ENCODE results near the gene TEX261. TPM values are rescaled to one million over a fixed set of nuclear protein-coding genes. Genes with fewer than 3 reads are reported as not detected.

Gene TEX261
- polyA plus RNA-seq, 1 of the 3 experiments (the other 2 are of a cell fraction): 44.3 TPM

DNA sequence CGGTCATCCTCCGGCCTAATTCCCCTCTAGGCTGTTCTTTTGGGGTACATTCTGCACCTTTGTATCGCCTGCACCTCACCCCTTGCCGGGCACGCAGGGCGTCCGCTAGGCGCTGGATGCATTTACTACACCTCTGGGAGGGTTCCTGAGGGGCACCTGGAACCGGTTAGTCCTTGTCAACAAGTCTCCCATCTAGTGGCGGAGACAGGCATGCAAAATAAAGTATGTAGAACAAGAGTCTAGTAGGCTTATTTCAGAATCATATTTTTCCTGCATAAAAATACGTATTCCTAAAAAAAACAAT lies 705 bp upstream of the TEX261 start:
- Histone ChIP-seq H3K36me3 (replicated peaks in 1 of 2; ENCODE audit: control insufficient read depth in 1 of 2, insufficient read depth in 2 of 2, low read length in 1 of 2) (peaks cover 0 to 14% of the 10 kb centered on the region in 2 experiments), H3K9ac (peak overlapping the region; percentile 38), H3F3A (replicated peaks; ENCODE audit: insufficient read depth) (no peaks in the 10 kb centered on the region), H3K9me2 (no peaks in the 10 kb centered on the region), H3K27ac (ENCODE audit: low read depth in 2 of 2, low read length in 1 of 2) (peak overlapping the region in 1 of 2 experiments; percentile 66; a peak in 1 of 4 replicates), H3K79me2 (ENCODE audit: insufficient read depth) (peaks cover 31% of the 10 kb centered on the region), H4K20me1 (ENCODE audit: insufficient read depth) (peaks cover 8% of the 10 kb centered on the region; the same call in 1 of the 2 replicates), H3K27me3 (ENCODE audit: insufficient read depth) (no peaks in the 10 kb centered on the region), H3K4me2 (peak overlapping the region; percentile 97), H3K4me3 (ENCODE audit: low read depth in 2 of 2, low read length in 1 of 2) (peak overlapping the region; percentile 75 to 91), H3K4me1 (ENCODE audit: control insufficient read depth in 1 of 2, insufficient read depth in 2 of 2, low read depth in 1 of 2, low read length in 1 of 2) (peaks cover 9 to 14% of the 10 kb centered on the region in 2 experiments; a peak in 1 of 4 replicates), H3K9me3 (no peaks in the 10 kb centered on the region), H2AFZ (ENCODE audit: low read depth) (peak overlapping the region; percentile 97)
- DNase-seq: peak; percentile 72
- 4% methylated on average over 7 of the region's 11 CpGs for WGBS (ENCODE audit: low lambda C conversion rate)
- ChIA-PET POLR2A (no interaction called here), CTCF (interaction anchor here (1.3 kb wide), 1 partner anchor 10 kb away, joined by 3 read pairs; no protein-coding TSS in a partner anchor)
- TF ChIP-seq EP300 (IDR thresholded peaks at IDR 0.05; ENCODE audit: borderline replicate concordance in 1 of 2, low read depth in 1 of 2, low read length in 1 of 2) (no peak), TCF12 (IDR thresholded peaks at IDR 0.05) (peak; percentile 62), SMC3 (IDR thresholded peaks at IDR 0.05; ENCODE audit: low read depth, low read length) (no peak)
- TF ChIP-seq, protein P1, sequence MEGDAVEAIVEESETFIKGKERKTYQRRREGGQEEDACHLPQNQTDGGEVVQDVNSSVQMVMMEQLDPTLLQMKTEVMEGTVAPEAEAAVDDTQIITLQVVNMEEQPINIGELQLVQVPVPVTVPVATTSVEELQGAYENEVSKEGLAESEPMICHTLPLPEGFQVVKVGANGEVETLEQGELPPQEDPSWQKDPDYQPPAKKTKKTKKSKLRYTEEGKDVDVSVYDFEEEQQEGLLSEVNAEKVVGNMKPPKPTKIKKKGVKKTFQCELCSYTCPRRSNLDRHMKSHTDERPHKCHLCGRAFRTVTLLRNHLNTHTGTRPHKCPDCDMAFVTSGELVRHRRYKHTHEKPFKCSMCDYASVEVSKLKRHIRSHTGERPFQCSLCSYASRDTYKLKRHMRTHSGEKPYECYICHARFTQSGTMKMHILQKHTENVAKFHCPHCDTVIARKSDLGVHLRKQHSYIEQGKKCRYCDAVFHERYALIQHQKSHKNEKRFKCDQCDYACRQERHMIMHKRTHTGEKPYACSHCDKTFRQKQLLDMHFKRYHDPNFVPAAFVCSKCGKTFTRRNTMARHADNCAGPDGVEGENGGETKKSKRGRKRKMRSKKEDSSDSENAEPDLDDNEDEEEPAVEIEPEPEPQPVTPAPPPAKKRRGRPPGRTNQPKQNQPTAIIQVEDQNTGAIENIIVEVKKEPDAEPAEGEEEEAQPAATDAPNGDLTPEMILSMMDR (IDR thresholded peaks at IDR 0.05): peak; percentile 52
- TF ChIP-seq, protein P2, sequence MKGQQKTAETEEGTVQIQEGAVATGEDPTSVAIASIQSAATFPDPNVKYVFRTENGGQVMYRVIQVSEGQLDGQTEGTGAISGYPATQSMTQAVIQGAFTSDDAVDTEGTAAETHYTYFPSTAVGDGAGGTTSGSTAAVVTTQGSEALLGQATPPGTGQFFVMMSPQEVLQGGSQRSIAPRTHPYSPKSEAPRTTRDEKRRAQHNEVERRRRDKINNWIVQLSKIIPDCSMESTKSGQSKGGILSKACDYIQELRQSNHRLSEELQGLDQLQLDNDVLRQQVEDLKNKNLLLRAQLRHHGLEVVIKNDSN (IDR thresholded peaks at IDR 0.05; ENCODE audit: borderline replicate concordance, low read depth): no peak

DNA sequence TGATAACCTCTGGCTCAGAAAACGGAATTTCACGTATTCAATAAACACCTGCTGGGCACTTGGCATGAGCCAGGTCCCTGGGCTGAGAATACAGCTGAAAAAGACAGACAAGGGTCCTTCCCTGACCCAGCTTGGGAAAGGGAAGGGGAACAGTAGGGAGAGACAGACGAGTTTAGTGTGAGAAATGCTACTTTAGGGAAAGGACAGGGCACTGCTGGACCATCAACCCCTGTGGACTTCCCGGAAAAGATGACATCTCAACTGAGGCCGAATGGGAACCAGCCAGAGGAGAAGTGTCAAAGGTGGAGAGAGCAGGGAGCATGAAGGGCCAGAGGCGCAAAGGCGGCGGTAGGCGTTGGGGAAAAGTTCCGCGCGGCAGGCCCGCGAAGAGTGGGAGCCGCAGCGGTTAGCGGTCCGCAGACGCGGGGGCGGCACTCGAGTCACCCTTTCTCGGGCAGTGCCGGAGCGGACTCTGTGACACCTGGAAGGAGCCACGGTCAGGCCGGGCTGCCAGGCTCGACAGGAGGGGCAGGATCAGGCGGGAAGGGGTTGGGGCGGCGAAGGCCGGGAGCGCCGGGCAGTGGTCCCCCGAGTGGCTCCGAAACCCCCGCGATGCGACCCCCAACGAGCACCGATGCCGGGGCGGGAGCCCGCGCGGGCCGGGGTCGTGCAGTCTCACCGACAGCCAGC lies 519 bp downstream of the TEX261 start:
- Histone ChIP-seq H3K36me3 (replicated peaks in 1 of 2; ENCODE audit: control insufficient read depth in 1 of 2, insufficient read depth in 2 of 2, low read length in 1 of 2) (peaks cover 0 to 23% of the 10 kb centered on the region in 2 experiments), H3K27me3 (ENCODE audit: insufficient read depth) (no peaks in the 10 kb centered on the region), H3K27ac (ENCODE audit: low read depth in 2 of 2, low read length in 1 of 2) (peak overlapping the region in 1 of 2 experiments; percentile 30; a peak in 1 of 4 replicates), H3K4me3 (ENCODE audit: low read depth in 2 of 2, low read length in 1 of 2) (peak overlapping the region; percentile 75 to 91), H3K4me2 (peak overlapping the region; percentile 98), H3K9me2 (no peaks in the 10 kb centered on the region), H3F3A (replicated peaks; ENCODE audit: insufficient read depth) (no peaks in the 10 kb centered on the region), H3K4me1 (ENCODE audit: control insufficient read depth in 1 of 2, insufficient read depth in 2 of 2, low read depth in 1 of 2, low read length in 1 of 2) (peaks cover 9 to 14% of the 10 kb centered on the region in 2 experiments; a peak in 1 of 4 replicates), H3K79me2 (ENCODE audit: insufficient read depth) (peaks cover 31% of the 10 kb centered on the region), H2AFZ (ENCODE audit: low read depth) (peak overlapping the region; percentile 78; the same call in 1 of the 2 replicates), H4K20me1 (ENCODE audit: insufficient read depth) (peaks cover 8% of the 10 kb centered on the region; the same call in 1 of the 2 replicates), H3K9me3 (no peaks in the 10 kb centered on the region), H3K9ac (peak overlapping the region; percentile 73)
- WGBS (ENCODE audit: low lambda C conversion rate): 2% methylated on average over 29 of the region's 49 CpGs
- ChIA-PET CTCF (interaction anchor here (1.3 kb wide), 2 partner anchors 9 to 377 kb away, joined by 3 read pairs; no protein-coding TSS in a partner anchor), POLR2A (no interaction called here)
- no peak for DNase-seq
- TF ChIP-seq SIN3A (IDR thresholded peaks at IDR 0.05; ENCODE audit: borderline replicate concordance, low read depth, low read length) (no peak), GABPA (IDR thresholded peaks at IDR 0.05; ENCODE audit: low read depth) (no peak), JUND (IDR thresholded peaks at IDR 0.05) (no peak), EP300 (IDR thresholded peaks at IDR 0.05; ENCODE audit: borderline replicate concordance in 1 of 2, low read depth in 1 of 2, low read length in 1 of 2) (0 out of 4 replicates have a peak, but pooled peaks of 1 of the 2 experiments have one; percentile 1), FOXJ3 (CRISPR knock-in tag; IDR thresholded peaks at IDR 0.05) (no peak), MXI1 (IDR thresholded peaks at IDR 0.05; ENCODE audit: low read depth, low read length) (0 out of 2 replicates have a peak, but pooled peaks have one; percentile 1), MEF2A (IDR thresholded peaks at IDR 0.05; ENCODE audit: borderline replicate concordance, low read depth) (no peak), POLR2AphosphoS5 (IDR thresholded peaks at IDR 0.05; ENCODE audit: low read depth, low read length) (no peak), RCOR1 (IDR thresholded peaks at IDR 0.05; ENCODE audit: low read length) (no peak)
